GM19468 (cell line): Measurements from ENCODE around the gene ABLIM1.
"Not testable (repeated sequence)": the region's sequence is repeated elsewhere in the genome, so short reads cannot be mapped to it uniquely, and the experiment has no call there.

Experiments used
- ATAC-seq: cut with Tn5 transposase; IDR thresholded peaks from one replicate; pipeline ENCODE4 v1.9.1; 2021; ENCODE audit warnings: mild to moderate bottlenecking, moderate library complexity, moderate number of reproducible peaks; ENCODE audit not compliant: unreplicated experiment; ENCODE audit errors: extremely low read depth

Gene ABLIM1

GRCh38 chr10:114658175-114658574 lies at the start of gene ABLIM1:
Gene ABLIM1 (minus strand): TSS chr10:114658275. CDS start chr10:114658200, 75 bp downstream.
- no peak for ATAC-seq

DNA sequence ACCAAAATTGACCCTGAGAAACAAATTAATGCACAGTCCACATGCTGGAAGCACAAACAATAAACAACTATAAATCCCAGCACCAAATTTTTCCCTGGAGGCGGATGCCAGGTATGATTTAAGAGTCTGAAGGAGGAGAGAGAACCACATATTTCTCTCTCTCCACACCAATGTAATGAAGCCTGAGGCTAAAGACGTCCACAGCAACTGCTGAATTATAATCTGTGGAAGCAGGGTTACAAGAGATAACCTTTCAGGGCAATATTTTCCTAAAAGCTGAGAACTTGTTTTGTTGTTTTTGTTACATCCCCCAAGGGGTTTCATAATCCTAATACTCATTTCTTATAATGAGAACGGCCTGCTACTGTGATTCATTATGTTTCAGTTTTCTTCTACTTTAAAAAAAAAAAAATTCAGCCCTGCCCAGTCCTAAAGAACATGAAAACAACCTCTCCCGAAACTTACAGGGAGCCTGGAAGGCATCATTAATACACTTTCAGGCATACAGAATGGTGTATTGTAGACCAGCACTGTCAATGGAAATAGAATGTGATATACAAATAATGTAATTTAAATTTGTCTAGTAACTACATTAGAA lies 48.5 kb upstream of the ABLIM1 start:
- ATAC-seq, result no peak

- no peak for ATAC-seq
Measured at GRCh38 chr10:114704679-114705078, 46.6 kb upstream of the ABLIM1 start.

- no peak for ATAC-seq
Measured at GRCh38 chr10:114703377-114704107, 45.5 kb upstream of the ABLIM1 start.

DNA sequence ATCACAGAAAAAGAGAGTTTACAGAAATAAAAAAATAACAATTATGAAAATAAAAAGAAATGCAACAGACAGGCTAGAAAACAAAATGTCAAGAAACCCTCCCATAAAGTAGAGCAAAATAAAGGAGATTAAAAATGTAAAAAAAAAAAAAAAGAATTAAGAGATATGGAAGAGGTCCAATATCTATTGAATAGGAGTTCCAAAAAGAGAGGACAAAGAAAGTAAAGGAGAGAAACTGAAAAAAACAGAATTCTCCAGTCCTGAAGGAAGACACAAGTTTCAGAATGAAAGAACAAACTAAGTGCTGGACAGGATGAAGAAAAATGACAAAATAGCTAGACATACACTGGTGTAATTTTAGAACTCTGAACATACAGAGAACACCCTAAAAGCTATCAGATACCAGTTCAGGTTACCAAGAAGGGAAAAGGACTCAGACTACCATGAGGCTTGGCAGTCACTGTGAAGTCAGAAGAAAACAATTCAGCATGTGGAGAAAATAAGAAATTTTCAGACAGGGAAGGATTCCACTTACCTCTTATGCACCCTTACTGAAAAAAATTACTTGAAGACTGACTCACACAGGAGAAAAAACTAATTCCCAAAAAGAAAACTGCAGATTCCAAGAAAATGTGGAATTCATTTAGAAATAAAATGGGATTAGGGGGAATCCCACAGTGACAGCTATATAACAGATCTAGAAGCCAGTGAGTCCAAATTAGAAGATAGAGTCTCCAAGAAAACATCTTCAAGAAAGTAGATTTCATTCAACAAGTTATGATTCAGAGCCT lies 40.4 kb upstream of the ABLIM1 start:
- no peak for ATAC-seq

- ATAC-seq, result no peak
Measured at GRCh38 chr10:114697061-114697598, 39.1 kb upstream of the ABLIM1 start.

- ATAC-seq, result not testable (repeated sequence)
Measured at GRCh38 chr10:114696301-114696700, 38.2 kb upstream of the ABLIM1 start.

- no peak for ATAC-seq
Measured at GRCh38 chr10:114694752-114695151, 36.7 kb upstream of the ABLIM1 start.

GRCh38 chr10:114694062-114694461 lies 36.0 kb upstream of the ABLIM1 start:
- ATAC-seq, result no peak

DNA sequence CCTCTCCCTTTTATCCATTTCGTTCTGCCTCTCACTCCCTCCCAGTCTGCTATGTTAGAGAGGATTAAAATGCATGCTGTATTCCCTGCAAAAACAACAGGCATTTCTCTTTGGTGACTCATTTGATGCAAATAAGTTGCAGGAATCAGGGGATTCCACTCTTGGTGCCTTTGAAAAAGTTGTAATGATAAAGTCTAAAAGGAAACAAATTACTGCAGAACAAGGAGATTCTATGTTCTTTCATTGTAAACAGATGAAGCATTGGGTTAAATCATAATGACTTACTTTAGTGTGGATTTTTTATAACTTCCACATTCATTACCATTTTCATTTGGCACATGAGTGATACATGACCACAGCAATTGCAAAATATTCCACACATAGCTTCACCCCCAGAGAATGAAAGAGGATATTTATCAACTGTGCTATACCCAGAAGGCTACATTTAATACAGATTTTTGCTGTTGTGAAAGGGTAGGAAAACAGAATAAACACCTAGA lies 33.4 kb upstream of the ABLIM1 start:
- ATAC-seq, result no peak

DNA sequence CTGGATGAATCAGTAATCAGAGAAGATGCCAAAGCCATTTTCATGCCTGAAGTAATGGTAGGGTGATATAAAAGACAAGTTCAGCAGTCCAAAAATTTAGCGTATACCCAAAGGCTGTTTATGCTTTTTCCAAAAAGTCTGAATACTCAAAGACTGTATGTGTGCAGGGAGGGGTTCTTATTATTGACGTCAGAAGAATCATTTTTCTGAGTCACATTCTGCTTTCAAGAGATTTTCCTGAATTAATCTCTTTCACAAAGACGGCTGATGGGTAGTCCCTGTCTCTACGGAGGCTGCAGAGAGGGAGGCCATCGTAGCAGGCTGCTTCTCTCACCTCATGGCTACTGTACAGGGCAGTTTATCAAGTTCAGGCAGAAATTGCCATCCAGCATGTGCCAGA lies 30.7 kb upstream of the ABLIM1 start:
- no peak for ATAC-seq

DNA sequence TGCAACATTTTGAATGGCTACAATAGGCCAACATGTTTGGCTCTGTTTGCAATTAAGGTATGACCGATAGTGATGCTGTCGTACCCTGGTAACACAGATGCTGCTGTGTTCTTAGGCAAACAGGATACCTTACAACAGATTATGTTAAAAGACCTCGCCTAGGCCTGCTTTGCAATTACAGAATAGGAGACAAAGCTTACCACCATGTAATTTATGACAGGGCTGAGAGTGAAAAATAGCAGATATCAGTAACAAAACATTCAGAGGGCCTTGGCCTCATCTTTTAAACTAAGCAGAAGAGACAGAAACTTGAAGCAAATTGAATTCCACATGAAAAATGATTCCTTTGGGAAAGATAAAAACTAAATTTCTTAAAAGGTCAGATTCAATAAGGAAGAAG lies 29.4 kb upstream of the ABLIM1 start:
- ATAC-seq, result no peak

- ATAC-seq, result no peak
Measured at GRCh38 chr10:114686013-114686412, 27.9 kb upstream of the ABLIM1 start.

DNA sequence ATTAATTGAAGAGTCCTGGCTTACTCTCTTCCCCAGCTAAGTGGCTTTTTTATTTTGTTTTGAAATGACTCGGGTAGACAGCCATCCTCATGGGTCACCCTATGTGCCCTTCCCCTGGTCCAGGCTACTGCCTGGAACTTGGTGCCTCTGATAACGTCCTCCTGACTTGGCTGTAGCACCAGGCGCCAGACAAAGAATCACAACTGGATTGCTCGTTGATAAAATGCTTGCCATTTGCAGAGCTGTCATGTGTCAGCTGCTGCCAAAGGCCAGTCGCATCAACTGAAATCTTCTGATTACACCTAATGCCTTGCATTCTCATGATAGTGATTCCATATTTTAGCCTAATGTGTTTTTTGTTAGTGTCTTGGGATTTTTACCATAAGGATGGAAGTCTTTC lies 27.4 kb upstream of the ABLIM1 start:
- no peak for ATAC-seq

GRCh38 chr10:114684822-114685209 lies 26.7 kb upstream of the ABLIM1 start:
- no peak for ATAC-seq

DNA sequence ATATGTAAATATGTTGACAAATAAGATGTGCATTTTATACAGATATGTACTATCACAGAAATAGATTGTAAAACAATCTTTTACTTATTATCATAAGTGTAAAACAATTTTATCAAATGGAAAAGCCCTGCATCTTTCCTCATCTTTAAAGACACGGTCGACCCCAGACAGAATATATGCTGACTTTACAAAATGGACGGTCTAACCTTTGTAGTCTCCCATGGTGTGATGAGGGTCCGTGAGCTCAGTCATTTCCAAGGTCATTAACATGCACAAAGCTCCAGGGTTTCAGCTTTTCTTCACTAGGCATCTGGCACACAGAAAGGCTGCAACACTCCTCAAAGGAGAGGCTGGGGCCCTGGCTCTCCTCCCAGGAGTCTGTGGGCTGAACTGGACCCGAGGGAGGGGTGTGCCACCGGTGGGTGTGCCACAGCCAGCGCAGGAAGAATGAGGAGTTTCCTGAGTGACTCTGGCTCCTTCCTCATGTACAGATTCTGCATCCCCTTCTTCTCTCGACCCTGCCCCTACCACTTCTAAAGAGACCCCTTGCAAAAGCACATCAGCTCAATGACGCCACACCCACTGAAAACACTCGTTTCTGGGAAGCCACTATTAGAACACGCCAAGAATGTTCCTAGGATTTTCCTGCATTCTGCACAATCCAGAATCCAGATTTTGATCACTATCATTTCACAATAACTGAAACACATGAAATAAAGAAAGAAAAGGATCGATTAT lies 26.2 kb upstream of the ABLIM1 start:
- no peak for ATAC-seq

- no peak for ATAC-seq
Measured at GRCh38 chr10:114683593-114683992, 25.5 kb upstream of the ABLIM1 start.

GRCh38 chr10:114683162-114683561 lies 25.1 kb upstream of the ABLIM1 start:
- ATAC-seq, result no peak

DNA sequence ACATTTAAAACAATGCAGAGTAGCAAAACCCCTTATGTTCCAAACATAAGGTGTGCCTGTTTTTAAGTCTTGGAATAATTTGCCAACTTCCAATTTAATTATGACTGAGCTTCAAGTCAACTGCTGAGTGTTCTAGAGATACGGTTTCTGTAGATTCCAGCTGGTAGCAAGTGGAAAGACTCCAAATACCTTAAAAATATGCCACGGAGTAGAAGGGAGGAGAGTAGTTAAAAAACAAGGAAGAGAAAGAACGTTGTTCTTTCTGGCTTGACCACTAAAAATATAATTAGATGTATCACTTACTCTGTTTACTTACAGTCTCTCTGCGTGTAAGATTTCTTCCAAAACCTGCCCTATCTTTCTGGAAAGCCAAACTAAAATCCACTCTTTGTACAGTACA lies 24.5 kb upstream of the ABLIM1 start:
- ATAC-seq, result no peak

- no peak for ATAC-seq
Measured at GRCh38 chr10:114682121-114682520, 24.0 kb upstream of the ABLIM1 start.
